ENCODE measurements around the gene NABP2.

DNA sequence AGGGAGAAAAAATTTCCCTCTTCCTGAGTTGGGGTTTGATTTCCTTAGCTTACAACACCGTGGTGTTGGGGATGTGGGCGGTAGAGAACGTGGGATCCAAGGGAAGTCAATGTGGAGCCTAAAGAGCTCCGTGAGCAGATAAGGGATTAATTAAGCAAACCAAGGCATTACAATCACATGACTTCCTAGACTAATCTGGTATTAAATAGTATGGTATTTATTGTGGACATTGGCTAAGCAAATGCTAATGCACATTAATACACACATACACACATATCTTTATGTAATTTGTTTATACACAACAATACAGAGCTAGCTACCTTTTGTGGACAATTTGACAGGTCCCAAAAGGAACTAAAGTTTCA lies 1.6 kb upstream of the NABP2 start:
- TF ChIP-seq, protein P1, sequence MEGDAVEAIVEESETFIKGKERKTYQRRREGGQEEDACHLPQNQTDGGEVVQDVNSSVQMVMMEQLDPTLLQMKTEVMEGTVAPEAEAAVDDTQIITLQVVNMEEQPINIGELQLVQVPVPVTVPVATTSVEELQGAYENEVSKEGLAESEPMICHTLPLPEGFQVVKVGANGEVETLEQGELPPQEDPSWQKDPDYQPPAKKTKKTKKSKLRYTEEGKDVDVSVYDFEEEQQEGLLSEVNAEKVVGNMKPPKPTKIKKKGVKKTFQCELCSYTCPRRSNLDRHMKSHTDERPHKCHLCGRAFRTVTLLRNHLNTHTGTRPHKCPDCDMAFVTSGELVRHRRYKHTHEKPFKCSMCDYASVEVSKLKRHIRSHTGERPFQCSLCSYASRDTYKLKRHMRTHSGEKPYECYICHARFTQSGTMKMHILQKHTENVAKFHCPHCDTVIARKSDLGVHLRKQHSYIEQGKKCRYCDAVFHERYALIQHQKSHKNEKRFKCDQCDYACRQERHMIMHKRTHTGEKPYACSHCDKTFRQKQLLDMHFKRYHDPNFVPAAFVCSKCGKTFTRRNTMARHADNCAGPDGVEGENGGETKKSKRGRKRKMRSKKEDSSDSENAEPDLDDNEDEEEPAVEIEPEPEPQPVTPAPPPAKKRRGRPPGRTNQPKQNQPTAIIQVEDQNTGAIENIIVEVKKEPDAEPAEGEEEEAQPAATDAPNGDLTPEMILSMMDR (IDR thresholded peaks at IDR 0.05), result no peak
- TF ChIP-seq EZH2 (IDR thresholded peaks at IDR 0.05) (no peak), EZH2phosphoT487 (IDR thresholded peaks at IDR 0.05) (no peak)
